ENCODE data around the gene PIGU.

Gene PIGU

GRCh38 chr20:34571753-34572152, 105.1 kb downstream of the PIGU start:
- TF ChIP-seq, protein P1, sequence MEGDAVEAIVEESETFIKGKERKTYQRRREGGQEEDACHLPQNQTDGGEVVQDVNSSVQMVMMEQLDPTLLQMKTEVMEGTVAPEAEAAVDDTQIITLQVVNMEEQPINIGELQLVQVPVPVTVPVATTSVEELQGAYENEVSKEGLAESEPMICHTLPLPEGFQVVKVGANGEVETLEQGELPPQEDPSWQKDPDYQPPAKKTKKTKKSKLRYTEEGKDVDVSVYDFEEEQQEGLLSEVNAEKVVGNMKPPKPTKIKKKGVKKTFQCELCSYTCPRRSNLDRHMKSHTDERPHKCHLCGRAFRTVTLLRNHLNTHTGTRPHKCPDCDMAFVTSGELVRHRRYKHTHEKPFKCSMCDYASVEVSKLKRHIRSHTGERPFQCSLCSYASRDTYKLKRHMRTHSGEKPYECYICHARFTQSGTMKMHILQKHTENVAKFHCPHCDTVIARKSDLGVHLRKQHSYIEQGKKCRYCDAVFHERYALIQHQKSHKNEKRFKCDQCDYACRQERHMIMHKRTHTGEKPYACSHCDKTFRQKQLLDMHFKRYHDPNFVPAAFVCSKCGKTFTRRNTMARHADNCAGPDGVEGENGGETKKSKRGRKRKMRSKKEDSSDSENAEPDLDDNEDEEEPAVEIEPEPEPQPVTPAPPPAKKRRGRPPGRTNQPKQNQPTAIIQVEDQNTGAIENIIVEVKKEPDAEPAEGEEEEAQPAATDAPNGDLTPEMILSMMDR (IDR thresholded peaks at IDR 0.05): no peak
- H3K27ac ChIP-seq: peak overlapping the region; percentile 81
- H3K4me1 ChIP-seq (ENCODE audit: control insufficient read depth in 1 of 2, insufficient read depth in 1 of 2, low read depth in 1 of 2, low read length in 1 of 2): peaks cover 15% of the 10 kb centered on the region in 2 experiments
- H3K4me3 ChIP-seq (ENCODE audit: low read depth in 1 of 2, low read length in 1 of 2): no peak overlapping the region
- H3K27me3 ChIP-seq: no peaks in the 10 kb centered on the region
- H3K36me3 ChIP-seq: no peaks in the 10 kb centered on the region
- no peaks in the 10 kb centered on the region for H3K9me3 ChIP-seq

- peak overlapping the region; percentile 81 for H3K27ac ChIP-seq
- no peak overlapping the region for H3K4me3 ChIP-seq (ENCODE audit: low read depth in 1 of 2, low read length in 1 of 2)
- H3K27me3 ChIP-seq: no peaks in the 10 kb centered on the region
- H3K4me1 ChIP-seq (ENCODE audit: control insufficient read depth in 1 of 2, insufficient read depth in 1 of 2, low read depth in 1 of 2, low read length in 1 of 2): peaks cover 15% of the 10 kb centered on the region in 2 experiments
- no peaks in the 10 kb centered on the region for H3K36me3 ChIP-seq
- TF ChIP-seq, protein P1 (IDR thresholded peaks at IDR 0.05): no peak
- H3K9me3 ChIP-seq: no peaks in the 10 kb centered on the region
These were observed 106.0 kb downstream of the PIGU start for GRCh38 chr20:34570859-34571306.

GRCh38 chr20:34569598-34569997, 107.3 kb downstream of the PIGU start:
- no peak overlapping the region for H3K4me3 ChIP-seq (ENCODE audit: low read depth in 1 of 2, low read length in 1 of 2)
- H3K9me3 ChIP-seq: no peaks in the 10 kb centered on the region
- no peaks in the 10 kb centered on the region for H3K36me3 ChIP-seq
- no peaks in the 10 kb centered on the region for H3K27me3 ChIP-seq
- peaks cover 15% of the 10 kb centered on the region in 2 experiments for H3K4me1 ChIP-seq (ENCODE audit: control insufficient read depth in 1 of 2, insufficient read depth in 1 of 2, low read depth in 1 of 2, low read length in 1 of 2)
- TF ChIP-seq, protein P1 (IDR thresholded peaks at IDR 0.05): no peak
- no peak overlapping the region for H3K27ac ChIP-seq

GRCh38 chr20:34567892-34568865, 108.7 kb downstream of the PIGU start:
- TF ChIP-seq, protein P1 (IDR thresholded peaks at IDR 0.05): no peak
- Histone ChIP-seq H3K36me3 (no peaks in the 10 kb centered on the region), H3K4me1 (ENCODE audit: control insufficient read depth in 1 of 2, insufficient read depth in 1 of 2, low read depth in 1 of 2, low read length in 1 of 2) (peaks cover 15% of the 10 kb centered on the region in 2 experiments), H3K27me3 (no peaks in the 10 kb centered on the region), H3K27ac (no peak overlapping the region), H3K9me3 (no peaks in the 10 kb centered on the region), H3K4me3 (ENCODE audit: low read depth in 1 of 2, low read length in 1 of 2) (no peak overlapping the region)

- Histone ChIP-seq H3K9me3 (no peaks in the 10 kb centered on the region), H3K4me1 (ENCODE audit: control insufficient read depth in 1 of 2, insufficient read depth in 1 of 2, low read depth in 1 of 2, low read length in 1 of 2) (peaks cover 15% of the 10 kb centered on the region in 2 experiments), H3K36me3 (no peaks in the 10 kb centered on the region), H3K27ac (no peak overlapping the region), H3K27me3 (no peaks in the 10 kb centered on the region), H3K4me3 (ENCODE audit: low read depth in 1 of 2, low read length in 1 of 2) (no peak overlapping the region)
- TF ChIP-seq, protein P1 (IDR thresholded peaks at IDR 0.05): no peak
These were observed 109.7 kb downstream of the PIGU start for GRCh38 chr20:34566978-34567891.
